Prostate gland (tissue), 2 donors: ENCODE measurements around the gene FES. TPM values are rescaled to one million over a fixed set of nuclear protein-coding genes. Genes with fewer than 3 reads are reported as not detected.
A peak's percentile ranks its signal among the peaks of the same experiment; 100 is the strongest.

ENCODE experiments used
- DNase-seq: peaks from one replicate; pipeline ENCODE4 v3.0.0-alpha.2; 2019; ENCODE audit warnings: low spot score
- H3K27ac ChIP-seq, 2 donors: fragments of 200-600 bp; sonication (generic); 2 replicates each; pipeline ENCODE4 v1.5.1; 2017 to 2019
- H3K27me3 ChIP-seq: fragments of 200-600 bp; sonication (generic); replicated peaks from 2 replicates; pipeline ENCODE4 v1.5.1; 2019; ENCODE audit not compliant: insufficient read depth
- H3K36me3 ChIP-seq, 2 donors: fragments of 200-600 bp; sonication (generic); 1 replicate in 1 of 2; 2 replicates in 1 of 2; pipeline versions ENCODE4 v1.5.1 to v1.8.1; 2017 to 2019
- H3K4me1 ChIP-seq: fragments of 200-600 bp; sonication (generic); replicated peaks from 2 replicates; pipeline ENCODE4 v1.5.1; 2019
- H3K4me3 ChIP-seq, 2 donors: fragments of 200-600 bp; sonication (generic); 2 replicates each; pipeline ENCODE4 v1.5.1; 2017 to 2019
- H3K9me3 ChIP-seq: fragments of 200-600 bp; sonication (generic); 2 replicates; pipeline ENCODE4 v1.5.1; 2017
- CTCF ChIP-seq, 4 experiments: fragments of 200-600 bp in 2 of 4; fragments of 450-650 bp in 2 of 4; sonication (generic) in 2 of 4; IDR thresholded peaks; 1 replicate in 3 of 4; 2 replicates in 1 of 4; pipeline ENCODE4 v1.5.1; 2016 to 2019; ENCODE audit warnings: antibody characterized with exemption in 4 of 4, mild to moderate bottlenecking in 2 of 4, moderate library complexity in 2 of 4
- POLR2A ChIP-seq: fragments of 450-650 bp; IDR thresholded peaks from one replicate; pipeline ENCODE4 v1.6.1; 2016; ENCODE audit warnings: antibody characterized with exemption, mild to moderate bottlenecking
- POLR2AphosphoS5 ChIP-seq: sonication (generic); formaldehyde crosslinking; IDR thresholded peaks from one replicate; pipeline ENCODE4 v1.6.1; 2017; ENCODE audit warnings: antibody characterized with exemption
- WGBS: methylation state at CpG from one replicate; pipeline ENCODE4 v1.1.5; 2018; 5-methylcytosine and 5-hydroxymethylcytosine counted together
- intact Hi-C: fragments of 100-400 bp; cut with DNase I; formaldehyde crosslinking; loops from one replicate; pipeline ENCODE4 v1.14.2; 2022
- total RNA-seq, 2 donors: library from RNA; depleted of rRNA; stranded (reverse); fragments of >200 nt; gene quantifications; one replicate each; pipeline ENCODE4 v1.1.0, GENCODE V29; 2016

The FES gene
- total RNA-seq, 2 donors from 2014 or later: 22.8 to 33.9 TPM

GRCh38 chr15:90871139-90871715 lies 13.1 kb upstream of the FES start:
- Histone ChIP-seq H3K27me3 (no peaks in the 10 kb centered on the region), H3K4me3 (peak overlapping the region; percentile 89 to 95), H3K27ac (peak overlapping the region; percentile 93 to 94), H3K9me3 (no peaks in the 10 kb centered on the region), H3K4me1 (peaks cover 20% of the 10 kb centered on the region), H3K36me3 (peaks cover 1 to 10% of the 10 kb centered on the region in 2 donors)
- TF ChIP-seq POLR2AphosphoS5 (no peak), POLR2A (no peak), CTCF (IDR thresholded peaks at IDR 0.05) (no peak)
- under 1% methylated on average over 28 of the region's 71 CpGs for WGBS
- DNase-seq: no peak
- intact Hi-C loops: loop anchor here (5.0 kb wide), 1 partner anchor 154 kb away; the partner anchor contains the start of gene BLM

- Histone ChIP-seq H3K27ac (peak overlapping the region; percentile 93 to 94), H3K36me3 (peaks cover 7 to 17% of the 10 kb centered on the region in 2 donors), H3K4me1 (peaks cover 20% of the 10 kb centered on the region), H3K4me3 (peak overlapping the region; percentile 89 to 95), H3K27me3 (no peaks in the 10 kb centered on the region), H3K9me3 (no peaks in the 10 kb centered on the region)
- intact Hi-C loops: loop anchor here (5.0 kb wide), 1 partner anchor 155 kb away; the partner anchor contains the start of gene BLM
- WGBS: 0% methylated on average over 19 of the region's 77 CpGs
- TF ChIP-seq POLR2AphosphoS5 (no peak), CTCF (IDR thresholded peaks at IDR 0.05) (no peak), POLR2A (no peak)
- no peak for DNase-seq
Measured at GRCh38 chr15:90871716-90872485, 12.4 kb upstream of the FES start.

GRCh38 chr15:90872486-90873184 lies 11.7 kb upstream of the FES start:
- H3K9me3 ChIP-seq: no peaks in the 10 kb centered on the region
- peaks cover 20% of the 10 kb centered on the region for H3K4me1 ChIP-seq
- H3K4me3 ChIP-seq: peak overlapping the region; percentile 89 to 95
- peak overlapping the region; percentile 93 to 94 for H3K27ac ChIP-seq
- TF ChIP-seq CTCF (IDR thresholded peaks at IDR 0.05) (no peak), POLR2A (peak; percentile 56)
- no peak for DNase-seq
- H3K36me3 ChIP-seq: peaks cover 11 to 24% of the 10 kb centered on the region in 2 donors
- intact Hi-C loops: loop anchor here (5.0 kb wide), 1 partner anchor 155 kb away; the partner anchor contains the start of gene BLM
- no peaks in the 10 kb centered on the region for H3K27me3 ChIP-seq
- WGBS: 30% methylated on average over 12 of the region's 12 CpGs

- TF ChIP-seq POLR2A: no peak
- no peak for TF ChIP-seq POLR2AphosphoS5
- no peak for TF ChIP-seq CTCF (IDR thresholded peaks at IDR 0.05)
- H3K36me3 ChIP-seq: peaks cover 11 to 31% of the 10 kb centered on the region in 2 donors
- no peak for DNase-seq
- H3K27ac ChIP-seq: peak overlapping the region; percentile 93 to 94
- H3K9me3 ChIP-seq: no peaks in the 10 kb centered on the region
- intact Hi-C loops: loop anchor here (5.0 kb wide), 1 partner anchor 156 kb away; the partner anchor contains the start of gene BLM
- 77% methylated on average over 6 of the region's 6 CpGs for WGBS
- no peaks in the 10 kb centered on the region for H3K27me3 ChIP-seq
- peaks cover 20% of the 10 kb centered on the region for H3K4me1 ChIP-seq
- peak overlapping the region in 1 of 2 donors; percentile 89 for H3K4me3 ChIP-seq
Measured at GRCh38 chr15:90873488-90873997, 10.8 kb upstream of the FES start.
